ENCODE results near the gene MED12L.

The MED12L gene

GRCh38 chr3:151328298-151328995 lies 243.0 kb downstream of the MED12L start:
- peak; percentile 11 for DNase-seq (ENCODE audit: low spot score)

- no peak for DNase-seq (ENCODE audit: low spot score)
Measured at GRCh38 chr3:151329363-151329762, 243.9 kb downstream of the MED12L start, which contains the start of gene P2RY13. TSS of gene P2RY13 (minus strand) at chr3:151329549. CDS start at chr3:151329528, 21 bp downstream.

- no peak for DNase-seq (ENCODE audit: low spot score)
Measured at GRCh38 chr3:151330379-151330778, 244.9 kb downstream of the MED12L start.

- DNase-seq (ENCODE audit: low spot score): no peak
Measured at GRCh38 chr3:151330899-151331298, 245.4 kb downstream of the MED12L start.

GRCh38 chr3:151331696-151332095 lies 246.2 kb downstream of the MED12L start:
- no peak for DNase-seq (ENCODE audit: low spot score)

GRCh38 chr3:151345859-151346258 lies 260.4 kb downstream of the MED12L start:
- DNase-seq (ENCODE audit: low spot score): no peak

GRCh38 chr3:151346292-151346691 lies 260.8 kb downstream of the MED12L start:
- no peak for DNase-seq (ENCODE audit: low spot score)

GRCh38 chr3:151347432-151347831 lies 262.0 kb downstream of the MED12L start:
- DNase-seq (ENCODE audit: low spot score): no peak

- DNase-seq (ENCODE audit: low spot score): no peak
Measured at GRCh38 chr3:151350656-151351055, 265.2 kb downstream of the MED12L start.

- peak; percentile 3 for DNase-seq (ENCODE audit: low spot score)
Measured at GRCh38 chr3:151351219-151351618, 265.8 kb downstream of the MED12L start.

GRCh38 chr3:151351648-151352047 lies 266.2 kb downstream of the MED12L start:
- no peak for DNase-seq (ENCODE audit: low spot score)

- no peak for DNase-seq (ENCODE audit: low spot score)
Measured at GRCh38 chr3:151356794-151357462, 271.5 kb downstream of the MED12L start.

GRCh38 chr3:151357463-151357850 lies 272.0 kb downstream of the MED12L start:
- no peak for DNase-seq (ENCODE audit: low spot score)

GRCh38 chr3:151362751-151363174 lies 277.3 kb downstream of the MED12L start:
- DNase-seq (ENCODE audit: low spot score): no peak

GRCh38 chr3:151366993-151367392 lies 281.5 kb downstream of the MED12L start:
- DNase-seq (ENCODE audit: low spot score): no peak

GRCh38 chr3:151367448-151367847 lies 282.0 kb downstream of the MED12L start:
- DNase-seq (ENCODE audit: low spot score): no peak

- DNase-seq (ENCODE audit: low spot score): no peak
Measured at GRCh38 chr3:151371526-151371925, 286.1 kb downstream of the MED12L start.

GRCh38 chr3:151372063-151372820 lies 286.8 kb downstream of the MED12L start:
- no peak for DNase-seq (ENCODE audit: low spot score)

GRCh38 chr3:151377768-151378385 lies 292.4 kb downstream of the MED12L start:
- peak; percentile 38 for DNase-seq (ENCODE audit: low spot score)

GRCh38 chr3:151379083-151379734 lies 293.7 kb downstream of the MED12L start:
- DNase-seq (ENCODE audit: low spot score): peak; percentile 42

GRCh38 chr3:151382671-151383070 lies 297.2 kb downstream of the MED12L start:
- no peak for DNase-seq (ENCODE audit: low spot score)

GRCh38 chr3:151383111-151383510 lies 297.6 kb downstream of the MED12L start:
- DNase-seq (ENCODE audit: low spot score): no peak

Measured in germinal center (tissue), 1 donor.